GM04503 (cell line): ENCODE measurements around the gene SNX13.
"Not testable (repeated sequence)": the region's sequence is repeated elsewhere in the genome, so short reads cannot be mapped to it uniquely, and the experiment has no call there.

ENCODE experiments used
- DNase-seq: peaks from one replicate; pipeline ENCODE4 v3.0.0-alpha.2; 2012; ENCODE audit warnings: low read depth

The SNX13 gene

GRCh38 chr7:17912536-17913235, 27.6 kb downstream of the SNX13 start:
- no peak for DNase-seq

- no peak for DNase-seq
These were observed 28.2 kb downstream of the SNX13 start for GRCh38 chr7:17912050-17912449.

GRCh38 chr7:17910377-17910776, 29.9 kb downstream of the SNX13 start:
- DNase-seq = no peak

- not testable (repeated sequence) for DNase-seq
These were observed 31.0 kb downstream of the SNX13 start for GRCh38 chr7:17909310-17909709.

- DNase-seq = no peak
These were observed 33.3 kb downstream of the SNX13 start for GRCh38 chr7:17907014-17907413.

GRCh38 chr7:17903337-17903736, 37.0 kb downstream of the SNX13 start:
- no peak for DNase-seq

GRCh38 chr7:17902599-17902998, 37.7 kb downstream of the SNX13 start:
- no peak for DNase-seq

GRCh38 chr7:17900464-17900863, 39.8 kb downstream of the SNX13 start:
- no peak for DNase-seq

GRCh38 chr7:17898111-17898510, 42.2 kb downstream of the SNX13 start:
- no peak for DNase-seq

GRCh38 chr7:17887286-17887685, 53.0 kb downstream of the SNX13 start:
- DNase-seq = no peak

- no peak for DNase-seq
These were observed 57.6 kb downstream of the SNX13 start for GRCh38 chr7:17882685-17883084.

- no peak for DNase-seq
These were observed 61.1 kb downstream of the SNX13 start for GRCh38 chr7:17879075-17879661.

GRCh38 chr7:17878627-17879026, 61.7 kb downstream of the SNX13 start:
- DNase-seq = no peak

- no peak for DNase-seq
These were observed 68.3 kb downstream of the SNX13 start for GRCh38 chr7:17871815-17872533.

- no peak for DNase-seq
These were observed 69.9 kb downstream of the SNX13 start for GRCh38 chr7:17870406-17870805.

GRCh38 chr7:17863809-17864143, 76.5 kb downstream of the SNX13 start:
- DNase-seq = no peak

- no peak for DNase-seq
These were observed 77.0 kb downstream of the SNX13 start for GRCh38 chr7:17863095-17863808.

- DNase-seq = no peak
These were observed 84.0 kb downstream of the SNX13 start for GRCh38 chr7:17856251-17856650.

- DNase-seq = no peak
These were observed 85.1 kb downstream of the SNX13 start for GRCh38 chr7:17855202-17855601.

GRCh38 chr7:17854261-17855047, 85.8 kb downstream of the SNX13 start:
- DNase-seq = no peak

GRCh38 chr7:17852361-17852760, 87.9 kb downstream of the SNX13 start:
- no peak for DNase-seq

- no peak for DNase-seq
These were observed 90.8 kb downstream of the SNX13 start for GRCh38 chr7:17849504-17849903.
